Stromal cell of bone marrow (primary cell): ENCODE data around the gene IL6R.

Experiments
- DNase-seq: peaks from one replicate; pipeline ENCODE4 v3.0.0-alpha.2; 2012; ENCODE audit warnings: low read depth

IL6R gene

DNA sequence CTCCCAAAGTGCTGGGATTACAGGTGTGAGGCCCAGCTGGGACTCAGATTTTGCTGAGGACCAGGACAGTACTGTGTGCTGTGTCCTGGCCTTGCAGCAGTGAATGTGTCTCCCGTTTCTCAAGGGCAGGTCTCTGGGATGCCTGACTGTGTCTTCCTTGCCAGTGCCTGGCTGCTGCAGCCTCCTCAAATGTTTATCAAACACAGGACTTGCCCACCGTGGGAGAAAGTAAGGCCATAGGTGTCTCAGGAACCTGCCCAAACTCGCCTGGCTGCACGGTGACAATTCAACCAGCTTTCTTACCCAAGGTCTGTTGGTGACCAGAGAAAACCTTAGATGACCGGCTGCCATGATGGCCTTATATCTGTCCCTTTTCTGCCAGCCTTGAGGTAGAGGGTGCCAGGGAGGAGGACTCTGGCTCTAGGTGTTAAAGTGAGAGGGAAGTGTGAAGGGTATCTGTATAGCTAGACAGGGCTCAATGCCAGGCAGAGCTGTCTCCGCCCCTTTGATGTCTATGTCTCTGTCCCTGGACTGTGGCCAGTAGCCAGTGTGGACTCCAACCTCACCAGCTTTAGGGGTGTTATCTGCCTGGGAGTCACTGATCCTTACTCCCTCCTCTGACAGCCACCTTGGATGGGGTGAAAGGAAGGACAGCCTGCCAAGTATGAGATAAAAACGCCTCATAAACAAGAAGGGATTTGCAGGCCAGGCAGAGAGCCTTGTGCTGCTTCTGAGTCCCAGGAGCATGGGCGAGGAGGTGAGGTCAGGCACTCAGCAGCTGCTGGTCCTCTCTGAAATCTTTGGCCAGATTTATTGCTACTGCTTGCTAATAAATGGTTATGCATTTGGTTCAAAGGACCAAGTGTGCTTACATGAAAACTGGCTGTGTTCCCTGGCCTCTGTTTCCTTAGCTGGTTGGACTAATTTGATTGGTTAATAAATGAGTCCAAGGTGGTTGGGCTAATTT is 22.3 kb downstream of the IL6R start:
- no peak for DNase-seq

GRCh38 chr1:154429118-154429517 is 24.0 kb downstream of the IL6R start:
- no peak for DNase-seq

GRCh38 chr1:154429841-154430611 is 24.9 kb downstream of the IL6R start:
- DNase-seq: no peak

- DNase-seq: no peak
These were observed 25.8 kb downstream of the IL6R start for GRCh38 chr1:154430903-154431302.

DNA sequence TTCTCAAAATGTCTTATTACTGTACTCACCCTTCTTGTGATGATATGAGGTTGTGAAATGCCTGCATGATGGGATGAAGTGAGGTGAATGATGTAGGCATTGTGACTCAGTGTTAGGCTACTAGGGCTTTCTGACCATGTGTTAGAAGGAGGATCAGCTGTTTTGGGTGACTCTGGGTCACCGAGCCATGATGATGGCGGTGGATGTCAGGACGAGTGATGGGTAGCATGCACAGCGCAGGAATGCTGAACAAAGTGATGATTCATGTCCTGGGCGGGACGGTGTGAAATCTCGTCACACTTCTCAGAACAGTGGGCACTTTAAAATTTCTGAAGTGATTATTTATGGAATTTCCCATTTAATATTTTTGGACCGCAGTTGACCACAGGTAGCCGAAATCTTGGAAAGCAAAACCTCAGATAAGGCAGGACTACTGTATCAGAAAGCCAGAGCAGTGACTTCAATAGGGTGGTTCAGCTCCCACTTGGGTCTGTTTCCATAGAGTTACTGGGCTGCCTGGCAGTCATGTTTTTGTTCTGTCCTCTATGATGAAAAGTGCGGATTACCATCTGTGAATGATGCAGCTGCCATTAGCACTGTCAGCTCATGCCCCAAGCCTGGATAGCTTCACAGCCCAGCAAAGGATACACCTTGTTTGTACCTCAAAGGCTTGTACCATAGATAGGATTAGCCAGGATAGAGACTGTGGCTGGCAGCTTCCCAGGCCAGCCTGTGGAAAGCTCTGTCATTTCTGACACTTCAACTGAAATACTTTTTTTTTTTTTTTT is 26.6 kb downstream of the IL6R start:
- DNase-seq: peak; percentile 95

GRCh38 chr1:154433161-154433764 is 28.1 kb downstream of the IL6R start:
- no peak for DNase-seq

- peak; percentile 69 for DNase-seq
These were observed 29.4 kb downstream of the IL6R start for GRCh38 chr1:154434346-154435085.

- no peak for DNase-seq
These were observed 30.6 kb downstream of the IL6R start for GRCh38 chr1:154435599-154436200.

GRCh38 chr1:154436433-154436832 is 31.3 kb downstream of the IL6R start:
- no peak for DNase-seq

DNA sequence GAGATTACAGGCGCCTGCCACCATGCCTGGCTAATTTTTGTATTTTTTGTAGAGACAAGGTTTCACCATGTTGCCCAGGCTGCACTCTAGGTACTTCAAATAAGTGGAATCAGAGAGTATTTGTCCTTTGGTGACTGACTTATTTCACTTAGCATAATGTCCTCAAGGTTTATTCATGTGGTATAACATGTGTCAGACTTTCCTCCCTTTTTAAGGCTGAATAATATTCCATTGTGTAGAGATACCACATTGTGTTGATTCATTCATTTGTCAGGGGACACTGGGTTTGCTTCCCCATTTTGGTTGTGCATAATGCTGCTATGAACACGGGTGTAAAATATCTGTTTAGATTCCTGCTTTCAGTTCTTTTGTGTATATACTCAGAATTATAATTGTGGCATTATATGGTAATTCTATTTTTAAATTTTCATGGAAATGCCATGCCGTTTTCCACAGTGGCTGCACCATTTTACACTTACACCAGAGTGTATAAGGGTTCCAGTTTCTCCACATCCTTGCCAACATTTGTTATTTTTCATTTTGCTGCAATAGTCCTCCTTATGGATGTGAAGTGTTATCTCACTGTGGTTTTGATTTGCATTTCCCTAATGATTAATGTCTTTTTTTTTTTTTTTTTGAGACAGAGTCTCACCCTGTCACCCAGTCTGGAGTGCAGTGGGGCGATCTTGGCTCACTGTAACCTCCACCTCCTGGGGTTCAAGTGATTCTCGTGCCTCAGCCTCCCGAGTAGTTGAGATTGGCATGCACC is 35.1 kb downstream of the IL6R start:
- DNase-seq: no peak

DNA sequence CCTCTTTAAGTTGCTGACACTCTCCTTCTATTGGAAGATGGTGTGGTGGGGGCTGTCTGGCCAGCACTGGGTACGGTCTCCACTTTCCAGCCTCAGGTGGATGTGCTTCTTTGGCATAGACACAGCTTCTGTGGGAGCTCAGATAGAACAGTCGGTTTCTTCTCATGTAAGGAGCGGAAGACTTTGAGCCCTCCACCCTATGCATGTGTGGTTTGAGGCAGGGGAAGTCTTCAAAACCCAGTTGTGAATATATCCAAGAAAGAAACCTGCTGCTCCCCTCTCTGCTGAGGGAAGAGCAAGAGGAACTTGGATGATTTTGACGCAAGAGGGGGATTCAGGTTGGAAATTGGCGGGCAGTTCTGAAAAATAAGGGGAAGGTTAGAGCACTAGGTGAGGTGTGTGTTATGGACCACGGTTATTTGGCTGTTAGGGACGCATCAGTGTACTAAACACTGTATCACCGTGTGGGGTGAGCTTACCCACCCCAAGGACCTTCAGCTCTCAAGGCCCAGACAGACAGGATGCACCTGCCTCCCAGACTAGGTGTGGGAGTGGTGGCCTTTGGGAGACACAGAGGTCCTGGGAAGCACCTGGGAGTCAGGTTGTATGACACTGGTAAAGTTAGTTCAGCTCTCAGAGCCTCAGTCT is 36.2 kb downstream of the IL6R start:
- DNase-seq: no peak

GRCh38 chr1:154442006-154442740 is 37.0 kb downstream of the IL6R start:
- DNase-seq: no peak

- DNase-seq: no peak
These were observed 38.3 kb downstream of the IL6R start for GRCh38 chr1:154443274-154444013.

DNA sequence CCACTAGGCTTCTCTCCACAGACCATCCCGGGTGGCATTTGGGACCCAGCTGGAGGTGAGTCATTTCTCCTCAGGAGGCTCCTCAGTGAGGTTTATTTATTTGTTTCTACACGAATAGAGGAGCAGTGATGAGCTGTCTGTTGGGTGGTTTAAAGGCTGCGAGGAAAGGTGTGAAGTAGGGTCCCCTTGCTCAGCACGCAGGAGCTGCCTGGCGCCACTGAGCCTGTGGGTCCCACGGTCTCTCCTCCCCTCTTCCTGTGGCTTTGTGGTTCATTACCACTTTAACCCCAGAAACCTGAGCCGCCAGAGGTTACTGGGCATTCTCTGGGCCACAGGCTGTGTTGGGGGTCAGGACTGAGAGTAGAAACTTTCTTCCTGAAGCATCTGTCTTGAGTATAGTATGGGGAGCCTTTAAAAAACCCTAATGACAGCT is 39.9 kb downstream of the IL6R start:
- DNase-seq: no peak

GRCh38 chr1:154446292-154446691 is 41.1 kb downstream of the IL6R start:
- DNase-seq: peak; percentile 82

GRCh38 chr1:154446789-154447188 is 41.6 kb downstream of the IL6R start:
- no peak for DNase-seq

- no peak for DNase-seq
These were observed 43.2 kb downstream of the IL6R start for GRCh38 chr1:154448331-154448811.

- DNase-seq: no peak
These were observed 48.0 kb downstream of the IL6R start for GRCh38 chr1:154453161-154453560.
